Tongue (tissue), 2 donors: ENCODE results near the gene ZNF599. TPM values are rescaled to one million over a fixed set of nuclear protein-coding genes. Genes with fewer than 3 reads are reported as not detected.
A peak's percentile ranks its signal among the peaks of the same experiment; 100 is the strongest.

Experiments used
- DNase-seq: peaks from one replicate; pipeline ENCODE4 v3.0.0-alpha.2; 2015
- total RNA-seq: library from RNA; depleted of rRNA; stranded (reverse); fragments of >200 nt; gene quantifications from one replicate; pipeline ENCODE4 v1.2.3, GENCODE V29; 2014

Gene ZNF599
- total RNA-seq, 1 donor from 2014 or later: 13.6 TPM

DNA sequence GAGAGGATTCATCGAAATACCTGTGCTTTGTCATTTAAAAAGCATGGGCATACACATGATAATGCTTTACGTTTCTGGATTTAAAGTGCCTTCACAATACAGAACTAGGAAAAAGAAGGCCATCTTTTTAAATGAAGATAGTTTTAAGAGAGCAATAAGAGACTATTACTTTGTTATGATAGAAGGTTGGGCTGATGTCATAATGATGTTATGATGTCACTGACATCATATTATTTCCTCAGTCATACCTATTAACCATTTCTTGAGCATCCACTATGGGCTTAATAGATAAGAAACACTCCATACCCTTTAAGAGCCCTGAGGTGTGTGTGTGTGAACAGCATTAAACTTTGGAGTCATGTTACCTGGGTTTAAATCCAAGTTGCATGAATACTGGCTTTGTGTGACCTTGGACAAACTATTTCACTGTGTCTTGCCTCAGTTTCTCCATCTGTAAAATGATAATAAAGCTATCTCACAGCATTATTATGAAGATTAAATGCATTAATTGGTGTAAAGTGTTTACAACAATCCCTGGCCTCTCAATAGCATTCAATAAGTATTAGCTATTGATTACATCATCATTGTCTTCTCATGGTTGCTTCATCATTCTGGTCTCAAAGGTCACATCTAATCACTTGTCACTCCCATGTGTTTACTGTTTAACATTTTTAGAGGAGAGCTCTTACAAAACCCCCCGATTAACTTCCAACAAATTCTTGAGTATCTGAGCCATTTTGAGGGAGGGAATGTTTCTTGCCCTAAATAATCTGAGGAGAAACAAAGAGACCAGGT, 27.9 kb downstream of the ZNF599 start:
- DNase-seq: no peak

DNA sequence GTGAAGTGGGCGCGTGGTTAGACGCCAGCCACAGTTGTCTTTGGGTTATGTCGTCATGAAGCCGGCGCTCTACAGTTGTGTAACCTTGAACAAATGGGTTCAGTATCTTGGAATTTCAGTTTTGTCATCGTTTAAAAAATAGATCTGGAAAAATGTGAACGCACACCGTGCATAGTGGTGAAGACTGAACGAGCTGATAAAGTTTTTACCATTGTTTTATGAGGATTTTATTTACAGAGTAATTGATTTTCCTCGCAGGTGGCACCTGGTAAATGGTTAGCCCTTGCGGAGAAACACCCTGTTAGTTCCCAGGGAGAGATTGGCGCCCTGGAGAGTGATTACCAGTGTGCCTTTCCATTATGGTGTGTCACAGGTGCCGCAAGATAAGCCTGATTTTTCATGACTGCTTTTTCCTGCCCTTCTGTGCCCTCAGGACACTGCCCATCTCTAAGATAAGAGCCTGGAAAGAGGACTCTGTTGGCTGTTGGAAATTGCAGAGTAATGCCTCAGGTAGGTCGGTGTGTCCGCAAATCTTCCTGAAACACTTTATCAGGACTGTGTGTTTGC, 38.4 kb downstream of the ZNF599 start:
- DNase-seq: peak; percentile 91

DNA sequence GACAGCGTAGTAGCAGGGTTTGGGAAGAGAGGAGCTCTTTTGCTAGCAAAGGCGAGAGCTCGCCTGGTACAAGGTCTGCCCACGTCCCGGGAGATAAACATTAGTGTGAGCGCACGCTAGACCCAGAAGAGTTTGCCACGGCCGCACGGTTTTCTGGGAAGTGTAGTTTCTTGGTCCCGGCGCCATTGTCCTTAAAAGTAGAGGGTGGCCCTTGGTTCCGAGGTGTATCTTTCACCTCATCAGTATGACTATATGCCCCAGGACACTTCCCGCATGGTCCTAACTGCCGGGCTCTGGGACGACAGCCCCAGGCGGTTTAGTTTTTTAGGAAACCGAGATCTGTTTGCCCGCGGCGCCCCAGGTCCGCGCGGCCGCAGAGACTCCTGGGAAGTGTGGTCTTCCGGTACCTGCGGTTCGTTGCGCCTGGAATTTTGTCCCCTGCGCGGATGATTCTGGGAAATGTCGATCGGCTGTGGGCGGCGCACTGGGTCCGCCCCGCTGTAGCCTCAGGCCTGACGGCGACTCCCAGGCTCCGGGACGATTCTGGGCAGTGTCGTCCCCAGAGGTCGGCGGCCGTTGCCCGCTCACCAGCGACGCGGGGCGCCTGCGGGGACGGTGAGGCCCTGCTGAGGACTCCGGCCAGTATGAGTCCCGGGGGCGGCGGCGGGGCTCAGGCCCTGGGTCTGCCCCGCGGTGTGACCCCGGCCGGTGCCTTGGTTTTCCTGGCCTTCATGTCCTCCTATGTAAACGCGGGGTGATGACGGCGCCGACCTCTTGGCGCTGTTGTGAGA, 39.1 kb downstream of the ZNF599 start, which contains the start of gene ZNF181:
TSS of gene ZNF181 (plus strand) at position 498 of the 791 bp plus-strand sequence. CDS start 795 bp downstream, outside the sequence.
- DNase-seq: peak; percentile 96

DNA sequence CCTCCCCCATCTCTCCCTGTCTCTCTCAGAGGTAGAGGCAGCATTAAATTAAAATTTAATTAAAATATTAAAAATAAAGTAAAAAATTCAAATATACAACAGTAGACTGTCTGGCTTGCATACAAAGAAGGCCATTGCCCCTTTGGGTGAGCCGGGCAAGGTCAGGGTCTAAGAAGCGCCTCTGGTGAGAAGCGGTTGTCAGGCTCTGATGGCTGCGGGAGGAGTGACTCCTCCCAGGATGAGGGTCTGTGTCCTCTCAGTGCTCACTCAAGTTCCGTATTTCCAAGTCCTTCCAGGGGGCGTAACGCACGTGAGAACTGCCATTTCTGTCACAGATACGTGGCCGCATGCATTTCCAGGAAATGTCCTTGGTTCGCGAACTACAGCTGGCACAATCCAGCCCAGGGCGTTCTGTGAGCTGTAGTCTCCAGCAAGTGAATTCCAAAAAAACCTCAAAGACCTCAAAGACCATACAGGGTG, 39.7 kb downstream of the ZNF599 start:
- no peak for DNase-seq

DNA sequence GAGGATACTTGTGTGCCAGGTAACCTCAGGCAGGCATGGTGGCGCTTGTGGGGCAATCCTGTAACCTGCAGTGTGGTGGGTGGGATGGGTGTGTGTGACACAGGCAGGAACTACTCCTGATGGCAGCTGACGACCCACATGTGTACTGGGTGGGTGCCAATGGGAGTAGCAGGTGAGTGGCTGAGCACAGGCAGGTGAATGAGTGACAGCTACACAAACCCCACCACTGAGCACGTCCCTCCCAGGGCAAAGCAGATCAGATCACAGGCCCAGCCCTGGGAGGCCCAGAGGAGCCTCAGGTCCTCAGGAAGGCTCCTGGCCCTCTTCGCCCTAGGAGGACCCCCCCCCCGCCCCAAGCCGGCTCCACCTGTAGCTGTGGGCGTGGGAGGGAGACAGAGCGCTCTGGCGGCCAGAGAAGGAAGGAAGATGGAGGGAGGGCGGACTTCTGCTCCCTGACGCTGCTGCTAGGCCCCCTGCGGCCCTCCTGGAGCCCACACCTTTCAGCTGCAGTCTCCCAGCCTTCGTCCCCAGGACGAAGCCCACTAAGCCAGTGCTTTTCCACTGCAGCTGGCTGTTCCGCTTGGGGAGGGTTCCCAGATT, 40.3 kb downstream of the ZNF599 start:
- peak; percentile 3 for DNase-seq

DNA sequence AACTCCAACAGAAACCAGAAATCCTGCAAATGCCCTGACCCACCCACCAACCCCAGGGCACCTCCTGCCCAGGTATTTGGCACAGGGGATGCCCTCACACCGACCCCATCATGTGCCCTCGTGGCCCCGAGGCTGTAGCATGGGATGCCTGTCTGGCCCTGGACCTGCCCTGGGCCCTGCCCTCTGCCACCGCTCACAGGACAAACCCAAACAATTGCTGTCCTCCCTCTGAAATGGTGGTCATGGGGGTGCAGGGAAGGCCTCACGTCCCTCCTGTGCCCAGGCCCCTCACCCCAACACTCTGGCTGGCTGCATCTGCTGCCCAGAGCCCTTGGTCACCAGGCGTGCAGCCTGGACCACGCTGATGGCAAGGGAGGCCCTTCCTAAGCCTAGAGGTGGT, 41.1 kb downstream of the ZNF599 start:
- no peak for DNase-seq

DNA sequence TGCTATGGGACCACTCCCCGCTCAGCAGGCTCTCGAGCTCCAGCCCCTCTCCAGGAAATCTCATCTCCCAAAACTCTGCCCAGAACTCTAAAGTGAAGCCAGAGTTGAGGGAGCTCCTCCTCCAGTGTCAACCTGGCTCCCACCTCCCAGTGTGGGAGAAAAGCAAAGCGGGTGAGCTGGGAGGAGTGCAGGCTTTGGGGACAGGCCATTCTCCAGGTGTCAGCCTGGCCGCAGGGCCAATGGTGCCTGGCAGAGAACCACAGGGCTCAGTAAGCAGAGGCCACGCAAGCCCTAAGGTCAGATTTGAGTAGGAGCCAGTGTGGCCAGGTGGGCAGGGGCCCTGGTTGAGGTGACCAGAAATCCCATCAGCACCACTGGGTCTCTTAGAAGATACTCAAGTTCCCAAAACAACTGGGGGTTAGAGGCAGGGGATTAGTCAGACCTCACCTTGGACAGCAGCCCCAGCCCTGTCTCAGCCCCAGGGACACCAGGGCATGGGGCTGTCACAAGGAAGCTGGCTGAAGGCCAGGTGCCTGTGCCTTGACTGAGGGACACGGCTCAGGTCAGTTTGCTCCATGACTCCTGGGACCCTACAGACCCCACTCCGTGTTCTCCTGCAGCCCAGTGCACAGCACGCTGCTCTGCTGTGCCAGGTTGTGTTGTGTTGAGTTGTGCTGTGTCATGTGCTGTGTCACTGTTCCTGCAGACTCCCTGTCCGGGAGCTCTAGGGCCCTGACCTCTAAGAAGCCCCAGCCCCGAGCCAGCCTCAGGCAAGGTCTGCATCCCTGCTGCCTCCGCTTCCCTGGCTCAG, 41.8 kb downstream of the ZNF599 start:
- no peak for DNase-seq

DNA sequence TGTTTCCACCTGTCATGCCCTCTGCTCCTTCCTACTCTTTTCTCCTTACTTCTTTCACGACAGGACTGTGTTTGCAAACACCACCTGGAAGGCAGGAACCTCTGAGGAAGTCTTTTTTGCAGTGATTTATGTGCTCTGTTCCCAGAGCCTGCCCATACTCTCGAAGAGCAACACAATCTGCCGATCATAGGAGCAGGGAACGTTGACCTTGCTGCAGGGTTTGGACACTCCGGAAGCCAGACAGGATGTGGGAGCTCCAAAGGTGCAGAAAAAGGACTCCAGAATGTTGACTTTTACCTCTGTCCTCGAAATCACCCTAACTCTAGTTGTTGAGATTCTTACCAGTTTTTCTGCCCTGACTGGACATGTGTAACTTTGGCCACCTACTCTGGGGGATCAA, 47.6 kb downstream of the ZNF599 start:
- DNase-seq: no peak

DNA sequence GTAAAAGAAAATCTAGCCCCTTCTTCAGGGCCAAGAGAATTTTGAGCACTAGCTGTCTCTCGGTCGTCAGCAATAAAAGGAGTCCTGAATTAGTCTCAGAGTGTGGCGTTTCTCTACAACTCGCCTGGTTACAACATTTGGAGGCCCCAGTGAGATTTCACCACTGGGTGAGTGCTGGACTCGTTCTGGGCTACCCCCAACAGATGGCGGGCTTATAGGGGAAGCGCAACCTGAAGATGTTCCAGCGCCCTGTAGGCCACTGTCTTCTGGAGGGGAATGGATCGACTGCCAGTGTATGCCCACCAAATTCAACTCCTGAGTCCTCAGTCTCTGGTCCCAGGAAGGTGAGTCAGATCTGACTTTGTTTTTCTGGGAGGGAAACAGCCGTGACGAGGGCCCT, 50.7 kb downstream of the ZNF599 start:
- DNase-seq: no peak

DNA sequence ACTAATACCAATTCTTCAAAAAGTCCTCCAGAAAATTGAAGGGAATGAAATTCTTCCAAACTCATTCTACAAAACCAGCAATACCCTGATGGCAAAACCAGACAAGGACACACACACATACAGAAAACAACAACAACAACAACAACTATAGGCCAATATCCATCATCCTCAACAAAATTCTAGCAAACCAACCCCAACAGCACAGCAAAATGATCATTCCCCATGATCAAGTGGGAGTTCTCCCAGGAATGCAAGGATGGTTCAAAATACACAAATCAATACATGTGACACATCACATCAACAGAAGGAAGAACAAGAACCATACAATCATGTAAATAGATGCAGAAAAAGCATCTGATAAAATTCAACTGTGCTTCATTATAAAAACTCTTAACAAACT, 57.7 kb downstream of the ZNF599 start:
- DNase-seq: no peak

DNA sequence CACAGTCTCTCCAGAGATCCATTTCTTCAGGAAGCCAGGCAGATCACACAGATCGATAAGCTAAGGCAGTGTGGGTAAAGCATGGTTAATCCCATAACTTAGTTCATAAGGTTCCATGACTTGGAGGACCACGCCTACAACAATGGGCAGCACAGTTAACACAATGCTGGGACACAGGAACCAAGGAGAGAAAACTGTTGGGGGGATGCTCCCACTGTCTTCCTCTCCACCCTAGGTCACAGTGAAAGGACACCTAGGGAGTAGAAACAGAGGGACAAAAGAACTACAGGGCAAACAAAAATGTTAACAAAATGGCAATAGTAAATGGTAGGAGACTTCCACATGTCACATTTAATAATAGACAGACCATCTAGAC, 59.8 kb downstream of the ZNF599 start:
- DNase-seq: no peak

DNA sequence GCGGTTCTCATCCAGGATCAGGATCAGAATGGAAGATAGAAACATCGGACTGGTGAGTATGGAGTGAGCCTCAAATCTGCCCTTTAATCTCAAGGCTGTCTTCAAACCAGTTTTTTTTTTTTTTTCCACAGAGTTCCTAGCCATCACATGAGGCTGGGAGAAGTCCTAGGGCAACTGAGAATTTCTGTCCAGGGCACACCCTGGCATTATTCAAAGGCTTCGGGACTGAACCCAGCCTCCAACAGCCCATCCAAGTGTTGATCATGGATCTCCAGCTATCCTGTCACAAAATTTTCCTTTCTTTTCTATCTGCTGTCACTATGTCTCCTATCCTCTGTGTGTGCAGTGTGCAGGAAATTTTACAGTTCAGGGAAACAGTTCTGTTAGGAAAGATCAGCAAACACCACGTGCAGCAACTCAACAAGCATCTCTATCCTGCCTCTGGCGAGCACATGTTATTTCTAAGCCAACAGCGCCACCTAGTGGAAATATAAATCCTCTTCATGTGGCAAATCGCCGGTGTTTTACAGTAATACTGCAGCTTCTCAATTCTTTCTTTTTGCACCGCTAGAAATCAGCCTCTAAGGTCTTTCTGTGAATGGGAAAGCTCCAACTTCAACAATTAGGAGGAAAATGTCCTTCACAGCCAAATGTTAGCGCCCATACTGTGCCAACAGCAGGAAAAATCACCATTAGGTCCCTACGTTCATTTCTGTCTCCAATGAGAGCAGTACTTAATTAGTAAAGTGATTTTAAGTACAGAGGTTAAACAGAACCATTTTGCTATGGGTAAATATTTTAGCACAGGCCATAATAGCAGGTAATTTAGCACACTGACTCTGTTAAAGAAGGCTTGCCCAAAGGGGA, 60.4 kb downstream of the ZNF599 start:
- DNase-seq: peak; percentile 86

DNA sequence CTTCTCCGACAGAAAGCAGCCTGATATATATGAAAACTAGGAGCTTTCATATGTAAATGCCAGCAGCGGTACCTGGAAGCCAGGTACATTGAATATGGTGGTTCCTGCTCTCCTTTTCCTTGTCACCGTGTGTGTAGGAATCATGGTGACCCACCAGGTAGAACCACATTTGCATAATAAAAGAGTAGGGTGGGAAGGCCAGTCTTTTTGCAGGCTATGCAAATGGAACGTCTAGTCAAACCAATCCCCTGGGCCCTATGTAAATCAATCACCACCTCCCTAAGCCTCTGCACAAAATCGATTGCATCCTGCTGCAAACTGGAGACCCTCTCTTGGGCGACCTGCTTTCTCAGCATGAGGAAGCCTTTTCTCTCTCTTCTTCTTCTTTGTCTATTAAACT, 61.1 kb downstream of the ZNF599 start:
- no peak for DNase-seq

Other genes with a start within 250 kb of the ZNF599 start
- 0.10 TPM for gene SCGB2B2, start 96.1 kb downstream of the ZNF599 start, total RNA-seq
- gene ZNF302, start 95.5 kb downstream of the ZNF599 start, total RNA-seq: 55.6 TPM
- 47.4 TPM for gene ZNF181, start 39.0 kb downstream of the ZNF599 start, total RNA-seq
- gene ZNF30, start 153.7 kb upstream of the ZNF599 start, total RNA-seq: 5.3 TPM
- 9.4 TPM for gene ZNF792, start 191.0 kb upstream of the ZNF599 start, total RNA-seq
- gene GRAMD1A, start 227.1 kb upstream of the ZNF599 start, total RNA-seq: 19.8 TPM